H1 (cell line): ENCODE measurements around the gene CFAP97D2. TPM values are rescaled to one million over a fixed set of nuclear protein-coding genes. Genes with fewer than 3 reads are reported as not detected.

ENCODE experiments used
- CTCF ChIA-PET: fragments of 300-600 bp; sonication (Branson Sonifier 250); formaldehyde crosslinking; loops from one replicate; lab custom pipeline; 2021; ENCODE audit not compliant: partially characterized antibody; lab: Charles Lee
- POLR2A ChIA-PET: fragments of 300-600 bp; sonication (Branson Sonifier 250); formaldehyde crosslinking; loops from one replicate; lab custom pipeline; 2021; ENCODE audit warnings: inconsistent platforms; ENCODE audit not compliant: partially characterized antibody; lab: Charles Lee
- DNase-seq, 2 experiments: peaks; one replicate each; pipeline versions ENCODE4 v3.0.0 to v3.0.0-alpha.2; 2010 to 2022; ENCODE audit warnings: low spot score in 2 of 2, low read depth in 1 of 2, mixed read lengths in 1 of 2
- FAIRE-seq: peaks from 2 replicates; lab custom pipeline; 2011; peaks lifted over from hg19 to GRCh38; lab: Jason Lieb, UNC
- H2AFZ ChIP-seq: 2 replicates; pipeline ENCODE4 v1.8.1; 2012; ENCODE audit warnings: low read length, inconsistent platforms
- H2AK5ac ChIP-seq: 2 replicates; pipeline ENCODE4 v1.6.1; 2013; ENCODE audit warnings: low read depth, low read length
- H2BK120ac ChIP-seq: replicated peaks from 2 replicates; pipeline ENCODE3; 2013; ENCODE audit warnings: low read depth, low read length, inconsistent platforms
- H2BK12ac ChIP-seq: 2 replicates; pipeline ENCODE4 v1.6.1; 2013; ENCODE audit warnings: low read depth, low read length
- H2BK15ac ChIP-seq: 2 replicates; pipeline ENCODE4 v1.6.1; 2013; ENCODE audit warnings: low read length
- H2BK20ac ChIP-seq: 2 replicates; pipeline ENCODE4 v1.6.1; 2013; ENCODE audit warnings: low read length
- H2BK5ac ChIP-seq: 2 replicates; pipeline ENCODE4 v1.6.1; 2013; ENCODE audit warnings: low read depth, low read length
- H3K14ac ChIP-seq: 2 replicates; pipeline ENCODE4 v1.6.1; 2013; ENCODE audit warnings: inconsistent platforms; ENCODE audit not compliant: insufficient read length
- H3K18ac ChIP-seq: 2 replicates; pipeline ENCODE4 v1.6.1; 2013; ENCODE audit warnings: low read length; ENCODE audit errors: extremely low read depth
- H3K23ac ChIP-seq: 2 replicates; pipeline ENCODE4 v1.6.1; 2013; ENCODE audit warnings: inconsistent platforms; ENCODE audit not compliant: insufficient read length
- H3K23me2 ChIP-seq: 2 replicates; pipeline ENCODE4 v1.6.1; 2013; ENCODE audit warnings: low read depth, low read length
- H3K27ac ChIP-seq: 2 replicates; pipeline ENCODE4 v1.6.1; 2011; ENCODE audit warnings: low read depth, low read length, inconsistent platforms
- H3K27me3 ChIP-seq, 4 experiments: replicated peaks in 1 of 4; 1 replicate in 1 of 4; 2 replicates in 3 of 4; pipeline versions ENCODE4 v1.6.1 to v1.8.1; 2011 to 2013; ENCODE audit warnings: low read length in 3 of 4, mild to moderate bottlenecking in 3 of 4, inconsistent platforms in 2 of 4, mixed read lengths in 2 of 4, moderate library complexity in 1 of 4; ENCODE audit not compliant: control insufficient read depth in 3 of 4, insufficient read depth in 3 of 4; ENCODE audit errors: extremely low read depth in 1 of 4
- H3K36me3 ChIP-seq, 4 experiments: 2 replicates each; pipeline versions ENCODE4 v1.6.1 to v1.8.1; 2011 to 2013; ENCODE audit warnings: mild to moderate bottlenecking in 4 of 4, low read length in 3 of 4, moderate library complexity in 2 of 4, control low read depth in 1 of 4, inconsistent platforms in 1 of 4; ENCODE audit not compliant: insufficient read depth in 4 of 4, control insufficient read depth in 2 of 4
- H3K4ac ChIP-seq: replicated peaks from 2 replicates; pipeline ENCODE3; 2013; ENCODE audit warnings: low read length, low read depth, mixed read lengths, inconsistent platforms; ENCODE audit not compliant: insufficient read length
- H3K4me1 ChIP-seq, 4 experiments: replicated peaks in 1 of 4; 1 replicate in 1 of 4; 2 replicates in 3 of 4; pipeline versions ENCODE4 v1.6.1 to v1.8.1; 2011 to 2013; ENCODE audit warnings: low read length in 3 of 4, inconsistent platforms in 2 of 4, mixed read lengths in 1 of 4; ENCODE audit not compliant: insufficient read depth in 4 of 4, control insufficient read depth in 3 of 4
- H3K4me2 ChIP-seq, 2 experiments: 2 replicates each; pipeline versions ENCODE4 v1.6.1 to v1.8.1; 2011 to 2013; ENCODE audit warnings: low read depth in 2 of 2, low read length in 2 of 2, control low read depth in 1 of 2, inconsistent platforms in 1 of 2, mild to moderate bottlenecking in 1 of 2; ENCODE audit not compliant: insufficient read depth in 1 of 2
- H3K4me3 ChIP-seq, 4 experiments: fragments of 200-600, 300-600 bp in 1 of 4; sonication (generic), shearing (Covaris generic), sonication (Bioruptor Twin) in 1 of 4; 2 replicates each; pipeline versions ENCODE4 v1.5.1 to v1.8.1; 2011 to 2016; ENCODE audit warnings: low read length in 4 of 4, low read depth in 3 of 4, control low read depth in 2 of 4, inconsistent platforms in 2 of 4, mild to moderate bottlenecking in 2 of 4, mixed read lengths in 1 of 4, moderate library complexity in 1 of 4; ENCODE audit not compliant: insufficient read depth in 2 of 4; ENCODE audit errors: extremely low read depth in 1 of 4
- H3K56ac ChIP-seq: replicated peaks from 2 replicates; pipeline ENCODE3; 2013; ENCODE audit warnings: low read depth, mild to moderate bottlenecking, mixed read lengths, low read length, inconsistent platforms; ENCODE audit not compliant: insufficient read length
- H3K79me1 ChIP-seq: 2 replicates; pipeline ENCODE4 v1.6.1; 2013; ENCODE audit warnings: low read depth, low read length, control low read depth
- H3K79me2 ChIP-seq, 2 experiments: 2 replicates each; pipeline versions ENCODE4 v1.6.1 to v1.8.1; 2012 to 2013; ENCODE audit warnings: low read length in 2 of 2, mild to moderate bottlenecking in 2 of 2, inconsistent platforms in 1 of 2; ENCODE audit not compliant: insufficient read depth in 2 of 2, control insufficient read depth in 1 of 2
- H3K9ac ChIP-seq, 4 experiments: replicated peaks in 1 of 4; 1 replicate in 1 of 4; 2 replicates in 3 of 4; pipeline versions ENCODE4 v1.6.1 to v1.8.1; 2011 to 2013; ENCODE audit warnings: low read depth in 3 of 4, low read length in 3 of 4, control low read depth in 2 of 4, mild to moderate bottlenecking in 2 of 4, moderate library complexity in 2 of 4, inconsistent platforms in 1 of 4; ENCODE audit errors: extremely low read depth in 1 of 4
- H3K9me3 ChIP-seq, 2 experiments: 2 replicates each; pipeline versions ENCODE4 v1.6.1 to v1.8.1; 2012 to 2013; ENCODE audit warnings: mild to moderate bottlenecking in 2 of 2, moderate library complexity in 2 of 2, control low read depth in 1 of 2, inconsistent platforms in 1 of 2, low read depth in 1 of 2, low read length in 1 of 2, mixed read lengths in 1 of 2; ENCODE audit not compliant: insufficient read depth in 2 of 2
- H4K20me1 ChIP-seq, 2 experiments: replicated peaks in 1 of 2; 2 replicates each; pipeline versions ENCODE3 to v1.8.1; 2011 to 2013; ENCODE audit warnings: inconsistent platforms in 2 of 2, low read length in 2 of 2, mild to moderate bottlenecking in 1 of 2; ENCODE audit not compliant: insufficient read depth in 2 of 2, control insufficient read depth in 1 of 2
- H4K5ac ChIP-seq: 2 replicates; pipeline ENCODE4 v1.6.1; 2013; ENCODE audit warnings: low read length, low read depth, mixed read lengths, inconsistent platforms; ENCODE audit not compliant: insufficient read length
- H4K8ac ChIP-seq: 2 replicates; pipeline ENCODE4 v1.8.0; 2013; ENCODE audit warnings: mild to moderate bottlenecking, moderate library complexity, low read length, inconsistent platforms; ENCODE audit not compliant: insufficient read depth; ENCODE audit errors: extremely low read depth
- H4K91ac ChIP-seq: replicated peaks from 2 replicates; pipeline ENCODE3; 2013; ENCODE audit warnings: low read length, mixed read lengths, inconsistent platforms; ENCODE audit not compliant: insufficient read length
- CEBPB ChIP-seq: IDR thresholded peaks from 2 replicates; pipeline ENCODE4 v1.6.1; 2012; ENCODE audit warnings: low read depth, low read length
- CHD1 ChIP-seq: IDR thresholded peaks from 2 replicates; pipeline ENCODE4 v1.6.1; 2012; ENCODE audit warnings: low read depth, low read length, improper control_type of control experiment
- CHD2 ChIP-seq: IDR thresholded peaks from 2 replicates; pipeline ENCODE4 v1.6.1; 2012; ENCODE audit warnings: low read length, improper control_type of control experiment
- CTBP2 ChIP-seq: IDR thresholded peaks from 2 replicates; pipeline ENCODE4 v1.7.0; 2011; ENCODE audit warnings: borderline replicate concordance, mild to moderate bottlenecking, moderate library complexity, mixed read lengths, low read length; ENCODE audit not compliant: insufficient read depth, insufficient read length
- EGR1 ChIP-seq: IDR thresholded peaks from 2 replicates; pipeline ENCODE4 v1.6.1; 2011; ENCODE audit warnings: low read depth, low read length, borderline replicate concordance
- GABPA ChIP-seq: IDR thresholded peaks from 2 replicates; pipeline ENCODE4 v1.6.1; 2011; ENCODE audit warnings: mild to moderate bottlenecking, low read length, moderate library complexity, borderline replicate concordance; ENCODE audit not compliant: insufficient read depth
- NANOG ChIP-seq: IDR thresholded peaks from 2 replicates; pipeline ENCODE4 v1.6.1; 2011; ENCODE audit warnings: low read length, low read depth, mild to moderate bottlenecking, inconsistent platforms; ENCODE audit not compliant: insufficient read depth, poor library complexity, severe bottlenecking
- NRF1 ChIP-seq: IDR thresholded peaks from 2 replicates; pipeline ENCODE4 v1.6.1; 2011; ENCODE audit warnings: mild to moderate bottlenecking, low read depth, low read length, improper control_type of control experiment
- POU5F1 ChIP-seq: IDR thresholded peaks from 2 replicates; pipeline ENCODE4 v1.6.1; 2011; ENCODE audit warnings: low read depth, mild to moderate bottlenecking, low read length, moderate library complexity
- RAD21 ChIP-seq, 2 experiments: IDR thresholded peaks in 1 of 2; conservative IDR thresholded peaks in 1 of 2; 2 replicates each; pipeline ENCODE4 v1.6.1; 2011; ENCODE audit warnings: low read depth in 2 of 2, low read length in 2 of 2, improper control_type of control experiment in 1 of 2, inconsistent platforms in 1 of 2, mild to moderate bottlenecking in 1 of 2, moderate library complexity in 1 of 2
- RFX5 ChIP-seq: IDR thresholded peaks from 2 replicates; pipeline ENCODE4 v1.6.1; 2011; ENCODE audit warnings: low read depth, low read length, improper control_type of control experiment, borderline replicate concordance
- SP4 ChIP-seq: IDR thresholded peaks from 2 replicates; pipeline ENCODE4 v1.6.1; 2012; ENCODE audit warnings: low read length, inconsistent platforms
- TEAD4 ChIP-seq: IDR thresholded peaks from 2 replicates; pipeline ENCODE4 v1.6.1; 2012; ENCODE audit warnings: low read depth, low read length, inconsistent platforms, mixed read lengths
- WGBS, 2 experiments: shearing (Covaris generic) in 1 of 2; methylation state at CpG; one replicate each; pipeline versions ENCODE4 v1.1.6 to v1.1.7; 2013 to 2015; ENCODE audit warnings: low lambda C conversion rate in 2 of 2, mixed read lengths in 2 of 2, inconsistent platforms in 1 of 2, low coverage in 1 of 2, missing lambda C conversion rate in 1 of 2; ENCODE audit not compliant: insufficient replicate concordance in 2 of 2, insufficient coverage in 1 of 2, insufficient read length in 1 of 2; ENCODE audit errors: extremely low coverage in 1 of 2, missing lambda C conversion rate in 1 of 2; 5-methylcytosine and 5-hydroxymethylcytosine counted together
- polyA plus RNA-seq, 7 experiments: library from polyadenylated mRNA; depleted of rRNA in 3 of 7; stranded (reverse) in 5 of 7; unstranded in 2 of 7; fragments of >200 nt in 5 of 7; fragments of 200-250 nt in 2 of 7; gene quantifications; 1 replicate in 5 of 7; 2 replicates in 1 of 7; 4 replicates in 1 of 7; pipeline versions ENCODE4 v1.2.1 to v1.2.3, GENCODE V29; 2011 to 2013; ENCODE audit warnings: missing spikeins in 2 of 7, mixed read lengths in 2 of 7
- total RNA-seq: library from RNA; stranded (reverse); fragmentation: NEBNext Ultra II Directional; extraction: Animal tissue kit (Norgen Biotek cat#: 25700); gene quantifications from 2 replicates; pipeline ENCODE4 v1.2.1, GENCODE V29; 2021

CFAP97D2 gene
- total and polyA plus RNA-seq, 2 of the 8 experiments (the other 6 are each of a cell fraction or from before 2014, with no cell fraction given), result not detected

GRCh38 chr13:114261328-114261965 lies 82.4 kb downstream of the CFAP97D2 start:
- FAIRE-seq (no peak), DNase-seq (no peak)
- H2BK12ac ChIP-seq, result no peak overlapping the region
- H3K9ac ChIP-seq, result no peak overlapping the region
- no peak overlapping the region for H3K14ac ChIP-seq
- peaks cover 31 to 92% (median 63%) of the 10 kb centered on the region in 4 experiments for H3K36me3 ChIP-seq
- no peak overlapping the region for H3K56ac ChIP-seq
- no peak overlapping the region for H3K27ac ChIP-seq
- H2AK5ac ChIP-seq, result no peak overlapping the region
- no peak overlapping the region for H3K4me2 ChIP-seq
- no peak overlapping the region for H2BK20ac ChIP-seq
- POLR2A ChIA-PET, result interaction anchor here (0.8 to 7.5 kb wide), 7 partner anchors 9 to 22 kb away, joined by 3 to 44 read pairs (median 6); partner anchors contain the start of gene UPF3A
- TF ChIP-seq SP4 (no peak), GABPA (no peak), CHD2 (no peak), POU5F1 (no peak), NANOG (no peak), NRF1 (no peak), CHD1 (no peak), RFX5 (no peak), EGR1 (no peak), CEBPB (no peak), CTBP2 (no peak), RAD21 (IDR thresholded peaks at IDR 0.05 in 1 of 2, conservative IDR thresholded peaks at IDR 0.05 in 1 of 2; ENCODE audit: low read depth in 2 of 2, low read length in 2 of 2) (no peak), TEAD4 (no peak)
- H3K9me3 ChIP-seq, result no peaks in the 10 kb centered on the region
- H4K5ac ChIP-seq, result no peak overlapping the region
- H3K27me3 ChIP-seq, result no peaks in the 10 kb centered on the region
- H4K8ac ChIP-seq, result no peak overlapping the region; the same call in 1 of the 2 replicates
- no peaks in the 10 kb centered on the region for H3K79me2 ChIP-seq
- H2BK5ac ChIP-seq, result no peak overlapping the region
- no peak overlapping the region for H2BK120ac ChIP-seq
- no peak overlapping the region for H3K23ac ChIP-seq
- WGBS, 2 experiments, result 92% methylated on average over 3 of the region's 3 CpGs; no CpG with 5 or more reads in 1 of the 2 experiments
- H3K4ac ChIP-seq, result no peak overlapping the region
- no peak overlapping the region for H2AFZ ChIP-seq
- no peak overlapping the region for H2BK15ac ChIP-seq
- no peak overlapping the region for H3K4me3 ChIP-seq
- H3K79me1 ChIP-seq, result no peaks in the 10 kb centered on the region
- H4K20me1 ChIP-seq, result peaks cover 1 to 13% of the 10 kb centered on the region in 2 experiments
- H3K23me2 ChIP-seq, result no peaks in the 10 kb centered on the region
- no peak overlapping the region for H3K18ac ChIP-seq
- peaks cover 0 to 5% (median 2%) of the 10 kb centered on the region in 4 experiments; a peak in 2 of 7 replicates for H3K4me1 ChIP-seq
- CTCF ChIA-PET, result no interaction called here
- no peak overlapping the region for H4K91ac ChIP-seq
